HFFc6 (cell line): ENCODE results near the gene ADAM12. TPM values are rescaled to one million over a fixed set of nuclear protein-coding genes. Genes with fewer than 3 reads are reported as not detected.

Source experiments
- DNase-seq: peaks from one replicate; pipeline ENCODE4 v3.0.0-alpha.2; 2018
- H3K27ac Mint-ChIP-seq: 2 replicates; pipeline ENCODE4 v1.8.0; 2020; ENCODE audit warnings: mild to moderate bottlenecking, mixed read lengths
- H3K27me3 Mint-ChIP-seq: 2 replicates; pipeline ENCODE4 v1.8.0; 2021; ENCODE audit warnings: mild to moderate bottlenecking, moderate library complexity, mixed read lengths; ENCODE audit not compliant: insufficient read depth
- H3K36me3 Mint-ChIP-seq: 2 replicates; pipeline ENCODE4 v1.8.0; 2021; ENCODE audit warnings: low read depth, mixed read lengths
- H3K4me1 Mint-ChIP-seq: 2 replicates; pipeline ENCODE4 v1.8.0; 2020; ENCODE audit warnings: low read depth, mixed read lengths
- H3K4me3 Mint-ChIP-seq: 2 replicates; pipeline ENCODE4 v1.8.0; 2020; ENCODE audit warnings: mild to moderate bottlenecking, moderate library complexity, mixed read lengths
- H3K9me3 Mint-ChIP-seq: 2 replicates; pipeline ENCODE4 v1.8.0; 2020; ENCODE audit warnings: mild to moderate bottlenecking, mixed read lengths
- total RNA-seq, 6 experiments: library from RNA; stranded (reverse); fragmentation: NEBNext Ultra II Directional; extraction: Animal tissue kit (Norgen Biotek cat#: 25700); gene quantifications; 2 replicates in 1 of 6; 3 replicates in 5 of 6; pipeline ENCODE4 v1.2.3, GENCODE V29; 2021
- TF ChIP-seq, protein P1 (sequence below): fragments of 200-600 bp; sonication (generic); IDR thresholded peaks from 2 replicates; pipeline ENCODE4 v1.5.0; 2021; ENCODE audit warnings: antibody characterized with exemption, mild to moderate bottlenecking

Gene ADAM12
- total RNA-seq, 6 experiments from 2014 or later: 7.5 to 12.5 (median 11.5) TPM

DNA sequence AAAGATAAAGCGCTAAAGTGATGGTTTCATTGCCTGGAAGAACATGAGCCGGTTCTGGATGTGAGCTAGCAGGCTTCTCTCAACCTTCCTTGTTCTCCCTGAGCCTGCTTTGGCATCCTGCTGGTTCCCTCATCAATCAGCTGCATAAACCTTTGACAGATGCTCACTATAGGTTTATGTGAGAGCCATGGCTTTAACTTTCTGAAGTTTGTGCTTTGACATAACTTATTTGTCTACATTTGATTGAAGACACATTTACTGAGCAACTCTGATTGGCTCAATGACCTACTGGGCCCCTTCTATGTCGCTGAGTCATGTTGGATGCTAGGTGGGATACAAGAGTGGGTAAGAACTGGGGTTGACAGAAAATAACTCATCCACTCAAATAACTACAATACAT lies 192.0 kb downstream of the ADAM12 start:
- no peak for DNase-seq
- Mint-ChIP-seq H3K4me3 (no peak overlapping the region), H3K4me1 (peaks cover 44% of the 10 kb centered on the region), H3K27me3 (peaks cover 11% of the 10 kb centered on the region), H3K27ac (no peak overlapping the region), H3K9me3 (peaks cover 3% of the 10 kb centered on the region; the same call in 1 of the 2 replicates), H3K36me3 (peaks cover 9% of the 10 kb centered on the region)
- TF ChIP-seq, protein P1, sequence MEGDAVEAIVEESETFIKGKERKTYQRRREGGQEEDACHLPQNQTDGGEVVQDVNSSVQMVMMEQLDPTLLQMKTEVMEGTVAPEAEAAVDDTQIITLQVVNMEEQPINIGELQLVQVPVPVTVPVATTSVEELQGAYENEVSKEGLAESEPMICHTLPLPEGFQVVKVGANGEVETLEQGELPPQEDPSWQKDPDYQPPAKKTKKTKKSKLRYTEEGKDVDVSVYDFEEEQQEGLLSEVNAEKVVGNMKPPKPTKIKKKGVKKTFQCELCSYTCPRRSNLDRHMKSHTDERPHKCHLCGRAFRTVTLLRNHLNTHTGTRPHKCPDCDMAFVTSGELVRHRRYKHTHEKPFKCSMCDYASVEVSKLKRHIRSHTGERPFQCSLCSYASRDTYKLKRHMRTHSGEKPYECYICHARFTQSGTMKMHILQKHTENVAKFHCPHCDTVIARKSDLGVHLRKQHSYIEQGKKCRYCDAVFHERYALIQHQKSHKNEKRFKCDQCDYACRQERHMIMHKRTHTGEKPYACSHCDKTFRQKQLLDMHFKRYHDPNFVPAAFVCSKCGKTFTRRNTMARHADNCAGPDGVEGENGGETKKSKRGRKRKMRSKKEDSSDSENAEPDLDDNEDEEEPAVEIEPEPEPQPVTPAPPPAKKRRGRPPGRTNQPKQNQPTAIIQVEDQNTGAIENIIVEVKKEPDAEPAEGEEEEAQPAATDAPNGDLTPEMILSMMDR: no peak

DNA sequence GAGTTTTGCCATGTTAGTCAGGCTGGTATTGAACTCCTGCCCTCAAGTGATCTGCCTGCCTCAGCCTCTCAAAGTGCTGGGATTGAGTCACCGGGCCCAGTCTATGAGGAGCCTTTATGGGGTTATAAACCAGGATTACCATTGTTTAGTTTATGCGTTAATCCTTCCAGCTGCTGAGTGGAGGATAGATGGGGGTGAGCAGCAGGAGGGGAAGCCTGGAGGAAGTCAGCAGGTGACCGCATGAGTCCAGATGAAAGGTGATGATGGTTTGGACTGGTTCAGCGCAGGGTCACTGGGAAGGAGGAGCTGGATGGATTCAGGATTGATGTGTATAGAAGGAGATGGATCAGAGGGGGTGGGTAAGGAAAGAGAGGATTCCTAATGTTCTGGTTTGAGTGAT lies 197.1 kb downstream of the ADAM12 start:
- H3K4me3 Mint-ChIP-seq: no peak overlapping the region
- no peak overlapping the region for H3K27ac Mint-ChIP-seq
- H3K9me3 Mint-ChIP-seq: no peaks in the 10 kb centered on the region
- TF ChIP-seq, protein P1: no peak
- peaks cover 22% of the 10 kb centered on the region for H3K4me1 Mint-ChIP-seq
- peaks cover 13% of the 10 kb centered on the region for H3K27me3 Mint-ChIP-seq
- DNase-seq: no peak
- H3K36me3 Mint-ChIP-seq: peaks cover 5% of the 10 kb centered on the region; the same call in 1 of the 2 replicates

DNA sequence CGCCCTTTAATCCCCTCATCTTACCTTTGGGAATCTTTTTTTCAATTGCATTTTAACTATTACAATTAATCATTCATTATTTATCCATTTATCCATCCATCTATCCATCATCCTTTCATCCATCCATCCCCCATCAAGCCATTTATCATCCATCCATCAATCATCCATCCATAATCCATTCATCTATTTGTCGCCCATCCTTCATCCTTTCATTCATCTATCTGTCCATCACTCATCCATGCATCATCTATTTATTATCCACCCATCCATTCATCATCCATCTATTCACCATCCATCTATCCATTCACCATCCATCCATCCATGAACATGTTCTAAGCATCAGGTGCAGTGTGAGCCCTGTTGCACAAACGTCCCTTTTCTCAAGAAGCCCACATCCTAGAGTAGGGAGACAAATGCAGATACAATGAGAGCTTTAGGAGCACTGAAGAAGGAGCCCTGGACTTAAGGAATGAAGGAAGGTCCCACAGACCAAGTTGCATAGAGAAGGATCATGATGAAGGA lies 199.5 kb downstream of the ADAM12 start:
- Mint-ChIP-seq H3K9me3 (no peaks in the 10 kb centered on the region), H3K36me3 (peaks cover 5% of the 10 kb centered on the region; the same call in 1 of the 2 replicates), H3K4me3 (no peak overlapping the region), H3K27ac (no peak overlapping the region), H3K4me1 (peaks cover 22% of the 10 kb centered on the region), H3K27me3 (peaks cover 14% of the 10 kb centered on the region)
- DNase-seq: no peak
- TF ChIP-seq, protein P1: no peak

DNA sequence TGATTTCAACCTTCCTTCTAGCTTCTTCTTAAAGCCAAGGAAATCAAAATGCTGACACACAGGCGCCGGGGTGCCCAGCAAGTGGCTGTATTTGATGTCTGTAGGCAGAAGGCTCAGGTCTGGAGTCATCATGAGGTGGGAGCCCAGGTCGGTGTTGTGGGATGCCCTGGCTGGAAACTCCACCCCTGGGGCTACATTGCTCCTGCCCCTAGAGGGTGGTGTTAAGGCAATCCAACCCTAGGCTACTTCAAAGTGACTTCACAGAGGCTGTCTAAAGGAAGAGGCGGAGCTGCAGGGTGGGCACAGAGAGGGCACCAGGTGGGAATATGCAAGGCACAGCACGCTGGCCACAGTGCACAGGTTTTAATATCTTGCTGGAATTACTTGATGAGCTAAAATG lies 200.9 kb downstream of the ADAM12 start:
- peaks cover 5% of the 10 kb centered on the region; the same call in 1 of the 2 replicates for H3K36me3 Mint-ChIP-seq
- H3K4me3 Mint-ChIP-seq: no peak overlapping the region
- no peak overlapping the region for H3K27ac Mint-ChIP-seq
- TF ChIP-seq, protein P1: no peak
- H3K27me3 Mint-ChIP-seq: peaks cover 14% of the 10 kb centered on the region
- peaks cover 25% of the 10 kb centered on the region for H3K4me1 Mint-ChIP-seq
- no peak for DNase-seq
- no peaks in the 10 kb centered on the region for H3K9me3 Mint-ChIP-seq

DNA sequence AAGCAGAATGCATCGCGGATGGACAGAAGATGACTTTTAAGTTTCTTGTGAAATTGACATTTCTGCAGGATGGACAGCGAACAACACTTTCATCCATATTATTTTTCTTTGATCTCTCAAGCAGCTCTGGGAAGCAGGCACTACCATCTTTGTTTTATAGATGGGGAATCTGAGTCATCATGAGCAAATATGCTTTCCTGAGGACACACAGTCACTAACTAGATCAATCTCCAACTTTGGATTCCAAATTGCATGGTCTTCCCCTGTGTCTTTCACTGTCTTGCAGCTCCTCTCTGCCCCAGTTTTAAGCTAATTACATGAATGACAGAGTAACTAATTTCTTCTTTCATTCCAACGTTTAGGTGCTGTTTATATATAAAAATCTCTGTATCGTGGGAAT lies 201.5 kb downstream of the ADAM12 start:
- no peak for DNase-seq
- no peaks in the 10 kb centered on the region for H3K9me3 Mint-ChIP-seq
- H3K27ac Mint-ChIP-seq: no peak overlapping the region
- H3K4me1 Mint-ChIP-seq: peaks cover 31% of the 10 kb centered on the region
- TF ChIP-seq, protein P1: no peak
- H3K36me3 Mint-ChIP-seq: peaks cover 5% of the 10 kb centered on the region; the same call in 1 of the 2 replicates
- no peak overlapping the region for H3K4me3 Mint-ChIP-seq
- peaks cover 11% of the 10 kb centered on the region for H3K27me3 Mint-ChIP-seq
